Activated CD8-positive, alpha-beta memory T cell treated with anti-CD3 and anti-CD28 coated beads, Interleukin-2, amount 50 U/mL, for 1 hour (primary cell): ENCODE measurements around the gene COLEC11.
"Not testable (repeated sequence)": the region's sequence is repeated elsewhere in the genome, so short reads cannot be mapped to it uniquely, and the experiment has no call there.

Experiments used
- DNase-seq: peaks from one replicate; pipeline ENCODE4 v3.0.0-alpha.2; 2020; ENCODE audit errors: extremely low read depth

Gene COLEC11

GRCh38 chr2:3594493-3595281 lies at the start of gene COLEC11:
Gene COLEC11 (plus strand): TSS chr2:3595112. CDS start chr2:3604341, 9,229 bp downstream.
- DNase-seq = no peak

GRCh38 chr2:3545788-3546478 lies 49.0 kb upstream of the COLEC11 start:
- DNase-seq = no peak

GRCh38 chr2:3547915-3548314 lies 47.0 kb upstream of the COLEC11 start:
- no peak for DNase-seq

GRCh38 chr2:3553946-3554345 lies 41.0 kb upstream of the COLEC11 start:
- no peak for DNase-seq

GRCh38 chr2:3557639-3558204 lies 37.2 kb upstream of the COLEC11 start:
- DNase-seq = no peak

- peak; percentile 88 for DNase-seq
These were observed 36.5 kb upstream of the COLEC11 start, which contains the start of gene RNASEH1 for GRCh38 chr2:3558205-3559014. Gene RNASEH1 (minus strand): TSS chr2:3558333. CDS start chr2:3558260, 73 bp downstream.

GRCh38 chr2:3563521-3563976 lies 31.4 kb upstream of the COLEC11 start:
- no peak for DNase-seq

- no peak for DNase-seq
These were observed 29.8 kb upstream of the COLEC11 start for GRCh38 chr2:3565117-3565516.

- DNase-seq = no peak
These were observed 28.1 kb upstream of the COLEC11 start for GRCh38 chr2:3566806-3567205.

GRCh38 chr2:3569656-3570055 lies 25.3 kb upstream of the COLEC11 start:
- not testable (repeated sequence) for DNase-seq

GRCh38 chr2:3571284-3571683 lies 23.6 kb upstream of the COLEC11 start:
- DNase-seq = no peak

- DNase-seq = no peak
These were observed 22.3 kb upstream of the COLEC11 start for GRCh38 chr2:3572620-3573019.

GRCh38 chr2:3574155-3574554 lies 20.8 kb upstream of the COLEC11 start:
- DNase-seq = no peak

GRCh38 chr2:3575534-3576262 lies 19.2 kb upstream of the COLEC11 start:
- DNase-seq = no peak

- not testable (repeated sequence) for DNase-seq
These were observed 18.7 kb upstream of the COLEC11 start for GRCh38 chr2:3576263-3576630.

- DNase-seq = no peak
These were observed 15.9 kb upstream of the COLEC11 start for GRCh38 chr2:3578987-3579386.

- no peak for DNase-seq
These were observed 14.5 kb upstream of the COLEC11 start for GRCh38 chr2:3580449-3580848.

GRCh38 chr2:3581367-3582262 lies 13.3 kb upstream of the COLEC11 start:
- no peak for DNase-seq

- no peak for DNase-seq
These were observed 10.8 kb upstream of the COLEC11 start for GRCh38 chr2:3584076-3584475.

GRCh38 chr2:3584608-3585260 lies 10.2 kb upstream of the COLEC11 start:
- DNase-seq = no peak
